Keratinocyte (primary cell): ENCODE measurements around the gene EVC. TPM values are rescaled to one million over a fixed set of nuclear protein-coding genes. Genes with fewer than 3 reads are reported as not detected.

Source experiments
- DNase-seq: peaks from one replicate; pipeline ENCODE4 v3.0.0-alpha.2; 2011; ENCODE audit warnings: low read depth, missing footprints, low spot score
- FAIRE-seq: peaks from 2 replicates; lab custom pipeline; 2011; peaks lifted over from hg19 to GRCh38; lab: Jason Lieb, UNC
- H2AFZ ChIP-seq: 2 replicates; pipeline ENCODE4 v1.6.0; 2012; ENCODE audit warnings: low read length, control low read depth, inconsistent platforms; ENCODE audit not compliant: control insufficient read depth
- H3K27ac ChIP-seq: 2 replicates; pipeline ENCODE4 v1.5.1; 2011; ENCODE audit warnings: low read length; ENCODE audit not compliant: control insufficient read depth, insufficient read depth
- H3K27me3 ChIP-seq: 3 replicates; pipeline ENCODE4 v1.6.0; 2011; ENCODE audit warnings: low read length; ENCODE audit not compliant: control insufficient read depth, insufficient read depth; ENCODE audit errors: extremely low read depth
- H3K36me3 ChIP-seq, 2 experiments: 2 replicates in 1 of 2; 3 replicates in 1 of 2; pipeline ENCODE4 v1.5.1; 2011; ENCODE audit warnings: low read length in 2 of 2, mild to moderate bottlenecking in 1 of 2; ENCODE audit not compliant: control insufficient read depth in 2 of 2, insufficient read depth in 2 of 2; ENCODE audit errors: extremely low read depth in 1 of 2
- H3K4me1 ChIP-seq: 3 replicates; pipeline ENCODE4 v1.5.1; 2011; ENCODE audit warnings: low read length; ENCODE audit not compliant: control insufficient read depth, insufficient read depth; ENCODE audit errors: extremely low read depth
- H3K4me2 ChIP-seq: 3 replicates; pipeline ENCODE4 v1.6.0; 2011; ENCODE audit warnings: low read depth, low read length; ENCODE audit not compliant: control insufficient read depth, insufficient read depth; ENCODE audit errors: extremely low read depth
- H3K4me3 ChIP-seq, 3 experiments: fragments of 200-600 bp in 1 of 3; sonication (generic) in 1 of 3; 2 replicates in 2 of 3; 3 replicates in 1 of 3; pipeline ENCODE4 v1.5.1; 2011 to 2016; ENCODE audit warnings: low read length in 3 of 3, mild to moderate bottlenecking in 3 of 3, control low read depth in 2 of 3, inconsistent platforms in 1 of 3, low read depth in 1 of 3, mixed read lengths in 1 of 3, mixed run types in 1 of 3, moderate library complexity in 1 of 3; ENCODE audit not compliant: control insufficient read depth in 2 of 3, insufficient read depth in 2 of 3; ENCODE audit errors: extremely low read depth in 1 of 3
- H3K79me2 ChIP-seq: 2 replicates; pipeline ENCODE4 v1.6.0; 2012; ENCODE audit warnings: low read length; ENCODE audit not compliant: control insufficient read depth, insufficient read depth
- H3K9ac ChIP-seq: 3 replicates; pipeline ENCODE4 v1.6.0; 2011; ENCODE audit warnings: low read length; ENCODE audit not compliant: control insufficient read depth, insufficient read depth; ENCODE audit errors: extremely low read depth
- H3K9me1 ChIP-seq: 3 replicates; pipeline ENCODE4 v1.6.0; 2011; ENCODE audit warnings: low read length; ENCODE audit not compliant: control insufficient read depth, insufficient read depth; ENCODE audit errors: extremely low read depth
- H3K9me3 ChIP-seq: 2 replicates; pipeline ENCODE4 v1.5.1; 2012; ENCODE audit warnings: low read depth, low read length; ENCODE audit not compliant: control insufficient read depth
- H4K20me1 ChIP-seq: 3 replicates; pipeline ENCODE4 v1.6.0; 2011; ENCODE audit warnings: low read length; ENCODE audit not compliant: control insufficient read depth, insufficient read depth; ENCODE audit errors: extremely low read depth
- CTCF ChIP-seq, 3 experiments: IDR thresholded peaks in 1 of 3; conservative IDR thresholded peaks in 1 of 3; optimal IDR thresholded peaks in 1 of 3; 2 replicates in 2 of 3; 3 replicates in 1 of 3; pipeline versions ENCODE3 to v1.5.1; 2011; ENCODE audit warnings: low read length in 3 of 3, mild to moderate bottlenecking in 3 of 3, moderate library complexity in 2 of 3, control low read depth in 1 of 3, inconsistent platforms in 1 of 3; ENCODE audit not compliant: insufficient read depth in 2 of 3; ENCODE audit errors: extremely low read depth in 1 of 3
- EZH2 ChIP-seq: IDR thresholded peaks from one replicate; pipeline ENCODE4 v1.6.1; 2012; ENCODE audit warnings: inconsistent platforms, mild to moderate bottlenecking, low read length, moderate library complexity
- dilution Hi-C: fragments of 300-500 bp; cut with MboI; formaldehyde crosslinking; loops from one replicate; pipeline ENCODE4 v1.7.0; 2020; ENCODE audit warnings: low sequenced_read_pairs; ENCODE audit not compliant: extremely low pct_ligation_motif_present
- polyA plus RNA-seq, 5 experiments: library from polyadenylated mRNA; depleted of rRNA in 3 of 5; stranded (reverse) in 3 of 5; stranded (forward) in 1 of 5; unstranded in 1 of 5; fragments of >200 nt; gene quantifications; 1 replicate in 1 of 5; 2 replicates in 3 of 5; 3 replicates in 1 of 5; pipeline versions ENCODE4 v1.2.1 to v1.2.3, GENCODE V29; 2011 to 2012; ENCODE audit warnings: missing spikeins in 2 of 5, low read depth in 1 of 5, low replicate concordance in 1 of 5

Gene EVC
- polyA plus RNA-seq, 1 donor (not counting 4 experiments of a cell fraction or from before 2014, with no cell fraction given), result 7.3 TPM

GRCh38 chr4:5809216-5809776 lies 98.3 kb downstream of the EVC start:
- no peaks in the 10 kb centered on the region for H3K9me1 ChIP-seq
- DNase-seq, result no peak
- no peak overlapping the region for H2AFZ ChIP-seq
- no peak overlapping the region for H3K4me3 ChIP-seq
- no peaks in the 10 kb centered on the region for H3K79me2 ChIP-seq
- H3K27ac ChIP-seq, result no peak overlapping the region
- dilution Hi-C loops, result no loop called here
- H3K4me1 ChIP-seq, result no peaks in the 10 kb centered on the region
- peaks cover 3% of the 10 kb centered on the region for H4K20me1 ChIP-seq
- no peak for TF ChIP-seq CTCF (optimal IDR thresholded peaks at IDR 0.05 in 1 of 3, IDR thresholded peaks at IDR 0.05 in 1 of 3, conservative IDR thresholded peaks at IDR 0.05 in 1 of 3; ENCODE audit: extremely low read depth in 1 of 3, insufficient read depth in 2 of 3, low read length in 3 of 3)
- TF ChIP-seq EZH2, result no peak
- no peaks in the 10 kb centered on the region for H3K27me3 ChIP-seq
- peaks cover 46 to 62% of the 10 kb centered on the region in 2 experiments for H3K36me3 ChIP-seq
- H3K9ac ChIP-seq, result no peak overlapping the region
- no peaks in the 10 kb centered on the region for H3K9me3 ChIP-seq
- FAIRE-seq, result no peak
- H3K4me2 ChIP-seq, result no peak overlapping the region

- Histone ChIP-seq H3K27ac (no peak overlapping the region), H3K4me3 (no peak overlapping the region), H3K9me3 (no peaks in the 10 kb centered on the region), H3K4me2 (no peak overlapping the region), H2AFZ (no peak overlapping the region), H3K9me1 (no peaks in the 10 kb centered on the region), H3K9ac (no peak overlapping the region), H3K36me3 (peaks cover 46 to 56% of the 10 kb centered on the region in 2 experiments), H4K20me1 (peaks cover 3% of the 10 kb centered on the region), H3K27me3 (no peaks in the 10 kb centered on the region), H3K4me1 (no peaks in the 10 kb centered on the region), H3K79me2 (no peaks in the 10 kb centered on the region)
- FAIRE-seq (no peak), DNase-seq (no peak)
- TF ChIP-seq CTCF (optimal IDR thresholded peaks at IDR 0.05 in 1 of 3, IDR thresholded peaks at IDR 0.05 in 1 of 3, conservative IDR thresholded peaks at IDR 0.05 in 1 of 3; ENCODE audit: extremely low read depth in 1 of 3, insufficient read depth in 2 of 3, low read length in 3 of 3), result no peak
- TF ChIP-seq EZH2, result no peak
- dilution Hi-C loops, result no loop called here
Measured at GRCh38 chr4:5810151-5810550, 99.2 kb downstream of the EVC start.
